Fibroblast of lung (primary cell): ENCODE measurements around the gene PGBD1. TPM values are rescaled to one million over a fixed set of nuclear protein-coding genes. Genes with fewer than 3 reads are reported as not detected.

Experiments
- DNase-seq, 2 donors: peaks; one replicate each; pipeline versions ENCODE4 v3.0.0 to v3.0.0-alpha.2; 2010; ENCODE audit warnings: low read depth in 2 of 2
- H2AFZ ChIP-seq: 2 replicates; pipeline ENCODE4 v1.5.1; 2012; ENCODE audit warnings: low read length, control low read depth, inconsistent platforms
- H3K27ac ChIP-seq: 2 replicates; pipeline ENCODE4 v1.5.1; 2011; ENCODE audit warnings: low read length, control low read depth; ENCODE audit not compliant: insufficient read depth
- H3K27me3 ChIP-seq: 2 replicates; pipeline ENCODE4 v1.5.1; 2011; ENCODE audit warnings: mild to moderate bottlenecking, low read length; ENCODE audit not compliant: control insufficient read depth, insufficient read depth
- H3K36me3 ChIP-seq: 2 replicates; pipeline ENCODE4 v1.5.1; 2011; ENCODE audit warnings: low read length; ENCODE audit not compliant: control insufficient read depth, insufficient read depth
- H3K4me1 ChIP-seq: 2 replicates; pipeline ENCODE4 v1.5.1; 2011; ENCODE audit warnings: low read length; ENCODE audit not compliant: control insufficient read depth, insufficient read depth; ENCODE audit errors: extremely low read depth
- H3K4me2 ChIP-seq: 2 replicates; pipeline ENCODE4 v1.5.1; 2011; ENCODE audit warnings: low read length, control low read depth; ENCODE audit not compliant: insufficient read depth; ENCODE audit errors: extremely low read depth
- H3K4me3 ChIP-seq, 4 experiments: fragments of 200-600 bp in 1 of 4; sonication (generic) in 1 of 4; replicated peaks in 1 of 4; 2 replicates each; pipeline ENCODE4 v1.5.1; 2011 to 2016; ENCODE audit warnings: low read length in 4 of 4, low read depth in 3 of 4, mild to moderate bottlenecking in 3 of 4, control low read depth in 2 of 4, inconsistent platforms in 1 of 4, mixed read lengths in 1 of 4; ENCODE audit not compliant: insufficient read depth in 1 of 4; ENCODE audit errors: control extremely low read depth in 1 of 4
- H3K79me2 ChIP-seq: 2 replicates; pipeline ENCODE4 v1.5.1; 2012; ENCODE audit warnings: mild to moderate bottlenecking, low read length, inconsistent platforms; ENCODE audit not compliant: control insufficient read depth, insufficient read depth
- H3K9ac ChIP-seq: 2 replicates; pipeline ENCODE4 v1.5.1; 2011; ENCODE audit warnings: mild to moderate bottlenecking, low read length, control low read depth; ENCODE audit not compliant: insufficient read depth
- H3K9me3 ChIP-seq: 2 replicates; pipeline ENCODE4 v1.5.1; 2012; ENCODE audit warnings: low read depth, low read length; ENCODE audit not compliant: control insufficient read depth, insufficient read depth
- H4K20me1 ChIP-seq: 2 replicates; pipeline ENCODE4 v1.5.1; 2011; ENCODE audit warnings: low read length; ENCODE audit not compliant: control insufficient read depth, insufficient read depth; ENCODE audit errors: extremely low read depth
- EZH2 ChIP-seq: IDR thresholded peaks from 2 replicates; pipeline ENCODE4 v1.5.1; 2012; ENCODE audit warnings: low read length, control low read depth, mild to moderate bottlenecking; ENCODE audit errors: missing control alignments
- polyA plus RNA-seq, 2 donors: library from polyadenylated mRNA; depleted of rRNA in 1 of 2; stranded (reverse) in 1 of 2; unstranded in 1 of 2; fragments of >200 nt; gene quantifications; 2 replicates each; pipeline ENCODE4 v1.2.1, GENCODE V29; 2011 to 2012; ENCODE audit warnings: missing spikeins in 1 of 2
- total RNA-seq: library from RNA; depleted of rRNA; stranded (reverse); fragments of >200 nt; gene quantifications from 2 replicates; pipeline ENCODE4 v1.2.1, GENCODE V29; 2014
- TF ChIP-seq, protein P1 (sequence below), 2 donors: IDR thresholded peaks in 1 of 2; conservative IDR thresholded peaks in 1 of 2; 1 replicate in 1 of 2; 2 replicates in 1 of 2; pipeline ENCODE4 v1.5.1; 2011 to 2012; ENCODE audit warnings: low read length in 2 of 2, control low read depth in 1 of 2, inconsistent platforms in 1 of 2, low read depth in 1 of 2, mild to moderate bottlenecking in 1 of 2

The PGBD1 gene
- total and polyA plus RNA-seq, 2 donors (not counting 1 experiment from before 2014, with no cell fraction given) = 5.5 to 5.8 TPM

DNA sequence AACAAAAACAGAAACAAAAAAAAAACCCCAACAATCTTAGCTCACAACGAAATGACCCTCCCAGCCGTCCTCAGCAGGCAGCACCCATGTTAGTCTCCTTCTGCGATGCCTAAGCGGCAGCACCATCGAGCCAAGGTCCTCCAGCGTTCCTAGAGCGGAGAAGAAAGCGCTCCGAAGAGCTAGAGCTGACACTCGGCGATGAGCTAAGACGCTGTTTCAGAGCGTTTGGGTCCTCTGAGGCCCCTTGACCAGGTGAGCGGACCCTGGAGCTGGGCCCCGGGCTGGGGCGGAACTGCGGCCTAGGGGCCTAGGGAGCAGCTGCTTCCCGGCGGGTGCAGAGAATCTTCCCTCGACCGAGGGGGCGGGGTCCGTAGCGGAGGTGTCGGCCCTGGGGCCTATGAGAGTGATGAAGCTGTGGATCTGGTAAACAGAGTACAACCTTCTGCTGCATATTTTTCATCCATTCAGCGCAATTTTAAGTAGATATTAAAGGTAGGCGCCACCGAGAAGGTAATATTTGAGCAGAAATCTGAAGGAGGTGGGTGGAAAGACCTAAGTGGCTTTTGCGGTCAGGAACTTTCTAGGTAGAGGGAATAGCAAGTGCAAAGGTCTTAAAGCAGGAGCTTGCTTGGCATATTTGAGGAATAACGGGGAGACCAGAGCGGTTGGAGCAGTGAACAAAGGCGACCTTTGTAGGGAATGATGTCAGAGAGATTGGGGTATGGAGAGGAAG is 14.2 kb upstream of the PGBD1 start, which contains the start of gene ZSCAN26:
ZSCAN26 (plus strand) TSS at position 182 of the 733 bp plus-strand sequence. CDS start 4,777 bp downstream, outside the sequence.
- Histone ChIP-seq H3K4me2 (peak within 1 kb of the TSS; percentile 79), H2AFZ (peak within 1 kb of the TSS; percentile 79)
- TF ChIP-seq, protein P1, sequence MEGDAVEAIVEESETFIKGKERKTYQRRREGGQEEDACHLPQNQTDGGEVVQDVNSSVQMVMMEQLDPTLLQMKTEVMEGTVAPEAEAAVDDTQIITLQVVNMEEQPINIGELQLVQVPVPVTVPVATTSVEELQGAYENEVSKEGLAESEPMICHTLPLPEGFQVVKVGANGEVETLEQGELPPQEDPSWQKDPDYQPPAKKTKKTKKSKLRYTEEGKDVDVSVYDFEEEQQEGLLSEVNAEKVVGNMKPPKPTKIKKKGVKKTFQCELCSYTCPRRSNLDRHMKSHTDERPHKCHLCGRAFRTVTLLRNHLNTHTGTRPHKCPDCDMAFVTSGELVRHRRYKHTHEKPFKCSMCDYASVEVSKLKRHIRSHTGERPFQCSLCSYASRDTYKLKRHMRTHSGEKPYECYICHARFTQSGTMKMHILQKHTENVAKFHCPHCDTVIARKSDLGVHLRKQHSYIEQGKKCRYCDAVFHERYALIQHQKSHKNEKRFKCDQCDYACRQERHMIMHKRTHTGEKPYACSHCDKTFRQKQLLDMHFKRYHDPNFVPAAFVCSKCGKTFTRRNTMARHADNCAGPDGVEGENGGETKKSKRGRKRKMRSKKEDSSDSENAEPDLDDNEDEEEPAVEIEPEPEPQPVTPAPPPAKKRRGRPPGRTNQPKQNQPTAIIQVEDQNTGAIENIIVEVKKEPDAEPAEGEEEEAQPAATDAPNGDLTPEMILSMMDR (conservative IDR thresholded peaks at IDR 0.05 in 1 of 2, IDR thresholded peaks at IDR 0.05 in 1 of 2; ENCODE audit: low read depth in 1 of 2, low read length in 2 of 2) = no peak
- TF ChIP-seq EZH2 = no peak

DNA sequence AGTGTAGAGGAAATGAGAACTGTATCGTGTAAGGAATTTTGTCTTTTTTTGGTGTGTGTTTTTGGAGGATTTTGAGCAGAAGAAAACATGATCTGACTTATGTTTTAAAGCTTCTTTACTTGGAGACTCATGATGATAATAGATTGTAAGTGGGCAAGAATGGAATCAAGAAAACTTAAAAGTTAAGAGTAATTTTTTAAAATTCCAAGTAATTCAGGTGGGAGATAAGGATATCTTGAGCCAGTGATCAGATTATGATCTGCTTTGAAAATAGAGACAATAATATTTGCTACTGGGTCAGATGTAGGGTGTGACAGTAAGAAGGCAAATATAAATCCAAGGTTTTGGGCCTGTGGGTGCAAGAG is 13.7 kb upstream of the PGBD1 start:
- Histone ChIP-seq H3K27me3 (no peaks in the 10 kb centered on the region), H3K4me3 (peak overlapping the region; percentile 61 to 95 (median 66)), H3K27ac (peak overlapping the region; percentile 44), H3K79me2 (peaks cover 17% of the 10 kb centered on the region), H3K4me2 (peak overlapping the region; percentile 79), H3K9ac (peak overlapping the region; percentile 68), H3K4me1 (no peaks in the 10 kb centered on the region), H2AFZ (peak overlapping the region; percentile 79), H3K9me3 (no peaks in the 10 kb centered on the region), H3K36me3 (no peaks in the 10 kb centered on the region), H4K20me1 (no peaks in the 10 kb centered on the region)
- DNase-seq = no peak
- TF ChIP-seq, protein P1 (conservative IDR thresholded peaks at IDR 0.05 in 1 of 2, IDR thresholded peaks at IDR 0.05 in 1 of 2; ENCODE audit: low read depth in 1 of 2, low read length in 2 of 2) = no peak
- TF ChIP-seq EZH2 = no peak

More for the DNA sequence above, 14.2 kb upstream of the PGBD1 start, which contains the start of gene ZSCAN26:
- Histone ChIP-seq H3K4me1 (no peaks in the 10 kb centered on the region), H3K79me2 (peaks cover 17% of the 10 kb centered on the region), H4K20me1 (no peaks in the 10 kb centered on the region), H3K36me3 (no peaks in the 10 kb centered on the region), H3K9me3 (no peaks in the 10 kb centered on the region), H3K27ac (peak within 1 kb of the TSS; percentile 44), H3K9ac (peak within 1 kb of the TSS; percentile 68), H3K4me3 (peak within 1 kb of the TSS; percentile 61 to 95 (median 66)), H3K27me3 (no peaks in the 10 kb centered on the region)
- peak; percentile 89 to 94 for DNase-seq

DNA sequence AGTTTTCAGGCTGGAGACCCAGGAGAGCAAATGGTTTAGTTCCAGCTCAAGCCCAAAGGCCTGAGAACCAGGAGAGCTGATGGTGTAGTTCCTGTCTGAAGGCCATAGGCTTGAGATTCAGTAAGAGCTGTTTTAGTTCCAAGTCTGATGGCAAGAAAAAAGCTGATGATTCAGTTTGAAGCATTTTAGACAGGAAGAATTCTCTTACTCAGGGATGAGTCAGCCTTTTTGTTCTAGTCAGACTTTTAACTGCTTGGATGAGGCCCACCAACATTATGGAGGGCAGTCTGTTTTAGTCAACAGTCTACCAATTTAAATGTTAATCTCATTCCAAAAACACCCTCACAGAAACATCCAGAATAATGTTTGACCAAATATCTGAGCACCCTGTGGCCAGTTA is 11.9 kb upstream of the PGBD1 start:
- no peak for TF ChIP-seq EZH2
- TF ChIP-seq, protein P1 (conservative IDR thresholded peaks at IDR 0.05 in 1 of 2, IDR thresholded peaks at IDR 0.05 in 1 of 2; ENCODE audit: low read depth in 1 of 2, low read length in 2 of 2) = no peak
- H3K27ac ChIP-seq = no peak overlapping the region
- no peaks in the 10 kb centered on the region for H4K20me1 ChIP-seq
- peak; percentile 85 to 93 for DNase-seq
- no peaks in the 10 kb centered on the region for H3K9me3 ChIP-seq
- peaks cover 17% of the 10 kb centered on the region for H3K79me2 ChIP-seq
- H3K4me1 ChIP-seq = no peaks in the 10 kb centered on the region
- no peaks in the 10 kb centered on the region for H3K27me3 ChIP-seq
- H3K4me3 ChIP-seq = no peak overlapping the region
- no peak overlapping the region for H2AFZ ChIP-seq
- H3K9ac ChIP-seq = no peak overlapping the region
- H3K4me2 ChIP-seq = no peak overlapping the region
- H3K36me3 ChIP-seq = peaks cover 2% of the 10 kb centered on the region
